ENCODE measurements around the gene EIF5AL1. TPM values are rescaled to one million over a fixed set of nuclear protein-coding genes. Genes with fewer than 3 reads are reported as not detected.

Gene EIF5AL1
- total RNA-seq, 1 donor from 2014 or later: 0.38 TPM

DNA sequence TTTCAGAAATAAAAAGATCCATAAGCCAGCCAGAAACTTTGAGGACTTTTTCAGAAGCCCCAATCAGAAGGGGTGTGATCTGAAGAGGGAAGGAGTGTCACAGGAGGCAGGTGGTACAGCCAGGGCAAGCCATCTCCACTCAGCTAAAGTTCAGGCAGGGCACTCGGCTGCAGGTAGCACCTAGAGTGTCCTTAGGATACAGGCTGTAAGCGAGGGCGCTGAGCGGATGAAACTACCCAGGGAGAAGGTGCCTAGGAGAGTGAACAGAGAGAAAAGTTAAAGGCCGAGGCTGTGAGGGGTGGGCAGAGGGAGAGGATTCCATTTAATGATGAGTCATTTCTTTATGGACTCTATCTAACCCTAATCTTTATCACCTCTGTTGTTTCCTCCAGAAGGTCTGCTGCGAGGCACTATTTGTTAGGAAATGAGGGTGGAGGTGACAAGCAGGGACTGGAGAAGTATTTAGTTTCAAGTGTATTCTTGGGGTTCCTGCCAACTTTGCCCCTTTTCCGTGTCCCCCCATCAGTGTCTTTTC, 37.1 kb upstream of the EIF5AL1 start:
- no peak for TF ChIP-seq CTCF (IDR thresholded peaks at IDR 0.05; ENCODE audit: insufficient read depth, low read length, poor library complexity, severe bottlenecking)
- DNase-seq (ENCODE audit: low read depth): no peak

DNA sequence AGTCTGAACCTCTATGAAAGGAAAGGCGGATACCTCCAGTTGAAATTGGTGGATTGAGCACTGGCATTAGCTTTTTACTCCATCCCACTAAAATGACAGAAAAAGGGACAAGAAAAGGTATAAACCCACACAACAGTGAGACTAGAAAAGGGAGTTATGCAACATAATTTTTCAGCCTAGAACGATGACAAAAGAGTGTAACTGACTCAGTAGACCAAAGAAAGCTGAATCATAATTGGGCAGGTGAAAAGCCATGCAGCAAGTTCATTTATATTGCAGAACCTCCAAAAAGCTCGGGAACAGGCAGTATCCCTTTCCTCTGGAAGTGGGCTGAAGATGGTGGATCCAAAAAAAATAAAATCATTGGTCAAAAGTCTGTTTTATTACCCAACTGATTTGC, 36.5 kb upstream of the EIF5AL1 start:
- H3K4me3 ChIP-seq (ENCODE audit: low read depth, low read length): no peak overlapping the region
- H3K27me3 ChIP-seq (ENCODE audit: control insufficient read depth, insufficient read depth, low read length): no peaks in the 10 kb centered on the region
- TF ChIP-seq CTCF (IDR thresholded peaks at IDR 0.05; ENCODE audit: insufficient read depth, low read length, poor library complexity, severe bottlenecking): no peak
- H3K36me3 ChIP-seq (ENCODE audit: control insufficient read depth, insufficient read depth, low read length): no peaks in the 10 kb centered on the region
- DNase-seq (ENCODE audit: low read depth): no peak

More for the DNA sequence above, 37.1 kb upstream of the EIF5AL1 start:
- H3K27me3 ChIP-seq (ENCODE audit: control insufficient read depth, insufficient read depth, low read length): no peaks in the 10 kb centered on the region
- no peaks in the 10 kb centered on the region for H3K36me3 ChIP-seq (ENCODE audit: control insufficient read depth, insufficient read depth, low read length)
- no peak overlapping the region for H3K4me3 ChIP-seq (ENCODE audit: low read depth, low read length)

DNA sequence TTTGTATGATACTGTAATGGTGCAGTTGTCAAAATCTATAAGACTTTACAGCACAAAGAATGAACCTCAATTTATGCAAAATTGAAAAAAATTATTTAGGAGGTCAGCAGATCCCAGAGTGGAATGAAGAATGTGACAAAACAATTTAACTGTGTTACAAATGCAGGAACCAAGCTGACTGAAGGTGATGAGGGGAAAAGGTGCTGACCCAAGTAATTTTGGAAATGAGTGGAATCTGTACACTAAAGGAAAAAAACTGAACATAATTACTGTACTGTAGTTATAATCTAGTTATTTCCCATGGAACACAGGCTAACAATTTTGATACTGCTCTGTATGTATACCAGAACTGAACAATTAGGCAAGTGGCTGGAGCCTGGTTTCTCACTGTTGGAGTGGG, 35.7 kb upstream of the EIF5AL1 start:
- no peak overlapping the region for H3K4me3 ChIP-seq (ENCODE audit: low read depth, low read length)
- H3K36me3 ChIP-seq (ENCODE audit: control insufficient read depth, insufficient read depth, low read length): no peaks in the 10 kb centered on the region
- TF ChIP-seq CTCF (IDR thresholded peaks at IDR 0.05; ENCODE audit: insufficient read depth, low read length, poor library complexity, severe bottlenecking): no peak
- no peak for DNase-seq (ENCODE audit: low read depth)
- no peaks in the 10 kb centered on the region for H3K27me3 ChIP-seq (ENCODE audit: control insufficient read depth, insufficient read depth, low read length)

- DNase-seq (ENCODE audit: low read depth): no peak
- Histone ChIP-seq H3K27me3 (ENCODE audit: control insufficient read depth, insufficient read depth, low read length) (no peaks in the 10 kb centered on the region), H3K36me3 (ENCODE audit: control insufficient read depth, insufficient read depth, low read length) (no peaks in the 10 kb centered on the region), H3K4me3 (ENCODE audit: low read depth, low read length) (no peak overlapping the region)
- no peak for TF ChIP-seq CTCF (IDR thresholded peaks at IDR 0.05; ENCODE audit: insufficient read depth, low read length, poor library complexity, severe bottlenecking)
These were observed 34.9 kb upstream of the EIF5AL1 start for GRCh38 chr10:79477456-79477855.

DNA sequence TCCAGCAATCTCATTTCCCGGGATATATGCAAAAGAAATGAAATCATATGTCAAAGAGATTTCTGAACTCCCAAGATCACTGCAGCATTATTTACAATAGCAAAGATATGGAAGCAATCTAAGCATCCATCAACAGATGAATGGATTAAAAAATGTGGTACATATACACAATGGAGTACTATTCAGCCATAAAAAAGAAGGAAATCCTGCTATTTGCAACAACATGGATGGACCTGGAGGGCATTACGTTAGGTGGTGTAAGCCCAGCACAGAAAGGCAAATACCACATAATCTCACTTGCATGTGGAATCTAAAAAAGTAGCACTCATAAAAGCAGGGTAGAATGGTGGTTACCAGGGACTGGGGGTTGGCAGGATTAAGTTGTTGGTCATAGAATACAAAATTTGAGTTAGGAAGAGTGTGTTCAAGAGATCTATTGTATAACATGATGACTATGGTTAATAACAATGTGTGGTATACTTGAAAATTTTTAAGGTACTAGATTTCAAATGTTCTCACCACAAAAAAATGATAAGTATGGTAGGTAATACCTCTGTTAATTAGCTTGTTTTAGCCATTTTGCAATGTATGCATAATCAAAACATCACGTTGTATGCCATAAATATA, 32.9 kb upstream of the EIF5AL1 start:
- no peak for DNase-seq (ENCODE audit: low read depth)
- TF ChIP-seq CTCF (IDR thresholded peaks at IDR 0.05; ENCODE audit: insufficient read depth, low read length, poor library complexity, severe bottlenecking): no peak
- H3K36me3 ChIP-seq (ENCODE audit: control insufficient read depth, insufficient read depth, low read length): no peaks in the 10 kb centered on the region
- H3K27me3 ChIP-seq (ENCODE audit: control insufficient read depth, insufficient read depth, low read length): no peaks in the 10 kb centered on the region
- H3K4me3 ChIP-seq (ENCODE audit: low read depth, low read length): no peak overlapping the region

DNA sequence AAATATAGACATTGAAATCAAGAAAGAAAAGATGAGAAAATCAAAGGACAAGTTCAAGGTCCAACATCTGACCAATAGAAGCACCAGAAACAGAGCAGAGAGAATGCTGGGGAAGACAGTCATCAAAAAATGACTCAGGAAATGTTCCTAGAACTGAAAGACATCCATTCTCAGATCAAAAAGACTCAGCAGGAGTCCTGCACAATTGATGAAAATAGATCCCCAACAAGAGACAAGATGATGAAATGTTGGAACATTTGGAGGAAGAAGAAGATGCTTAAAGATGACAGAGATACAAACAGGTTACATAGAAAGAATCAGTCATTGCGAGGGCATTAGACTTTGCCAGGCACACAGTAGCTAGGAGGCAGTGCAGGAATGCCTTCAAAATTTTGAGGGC, 30.0 kb upstream of the EIF5AL1 start:
- no peak for TF ChIP-seq CTCF (IDR thresholded peaks at IDR 0.05; ENCODE audit: insufficient read depth, low read length, poor library complexity, severe bottlenecking)
- Histone ChIP-seq H3K4me3 (ENCODE audit: low read depth, low read length) (no peak overlapping the region), H3K36me3 (ENCODE audit: control insufficient read depth, insufficient read depth, low read length) (no peaks in the 10 kb centered on the region), H3K27me3 (ENCODE audit: control insufficient read depth, insufficient read depth, low read length) (no peaks in the 10 kb centered on the region)
- DNase-seq (ENCODE audit: low read depth): no peak

All from kidney epithelial cell (primary cell).